Activated T-cell treated with anti-CD3 and anti-CD28 coated beads, Interleukin-2, amount 50 U/mL, for 4 hours (primary cell): ENCODE results near the gene C2CD4C. TPM values are rescaled to one million over a fixed set of nuclear protein-coding genes. Genes with fewer than 3 reads are reported as not detected.
A peak's percentile ranks its signal among the peaks of the same experiment; 100 is the strongest.
"Not testable (repeated sequence)": the region's sequence is repeated elsewhere in the genome, so short reads cannot be mapped to it uniquely, and the experiment has no call there.

ENCODE experiments used
- ATAC-seq, 2 donors: fragments of 200-7000 bp; cut with Tn5 transposase; one replicate each; pipeline ENCODE4 v1.10.0; 2021
- DNase-seq: peaks from one replicate; pipeline ENCODE4 v3.0.0-alpha.2; 2020
- H3K27me3 Mint-ChIP-seq: one replicate; pipeline ENCODE4 v1.8.0; 2021; ENCODE audit warnings: low read depth, mixed read lengths
- H3K36me3 Mint-ChIP-seq: one replicate; pipeline ENCODE4 v1.8.0; 2022; ENCODE audit warnings: mixed read lengths; ENCODE audit not compliant: insufficient read depth
- H3K4me1 Mint-ChIP-seq: one replicate; pipeline ENCODE4 v1.8.0; 2021; ENCODE audit warnings: low read depth, mixed read lengths
- H3K4me3 Mint-ChIP-seq: one replicate; pipeline ENCODE4 v1.8.0; 2021; ENCODE audit warnings: mild to moderate bottlenecking, moderate library complexity, mixed read lengths
- H3K9me3 Mint-ChIP-seq: one replicate; pipeline ENCODE4 v1.8.0; 2021; ENCODE audit warnings: mixed read lengths
- total RNA-seq, 3 donors: library from RNA; stranded (reverse); gene quantifications; one replicate each; pipeline ENCODE4 v1.2.1, GENCODE V29; 2021

Gene C2CD4C
- total RNA-seq, result under 1 TPM in 2 of 3 donors, not detected in 1; 0.11 to 0.14 TPM

- Mint-ChIP-seq H3K36me3 (no peaks in the 10 kb centered on the region), H3K4me1 (peaks cover 6% of the 10 kb centered on the region), H3K4me3 (peak within 1 kb of the TSS; percentile 82), H3K27me3 (peaks cover 21% of the 10 kb centered on the region), H3K9me3 (no peaks in the 10 kb centered on the region)
- DNase-seq (peak; percentile 21), ATAC-seq (peak; percentile 63 to 67)
These were observed at the start of gene C2CD4C for GRCh38 chr19:408902-409515. Gene C2CD4C (minus strand): TSS chr19:409147. CDS start chr19:408361, 786 bp downstream.

DNA sequence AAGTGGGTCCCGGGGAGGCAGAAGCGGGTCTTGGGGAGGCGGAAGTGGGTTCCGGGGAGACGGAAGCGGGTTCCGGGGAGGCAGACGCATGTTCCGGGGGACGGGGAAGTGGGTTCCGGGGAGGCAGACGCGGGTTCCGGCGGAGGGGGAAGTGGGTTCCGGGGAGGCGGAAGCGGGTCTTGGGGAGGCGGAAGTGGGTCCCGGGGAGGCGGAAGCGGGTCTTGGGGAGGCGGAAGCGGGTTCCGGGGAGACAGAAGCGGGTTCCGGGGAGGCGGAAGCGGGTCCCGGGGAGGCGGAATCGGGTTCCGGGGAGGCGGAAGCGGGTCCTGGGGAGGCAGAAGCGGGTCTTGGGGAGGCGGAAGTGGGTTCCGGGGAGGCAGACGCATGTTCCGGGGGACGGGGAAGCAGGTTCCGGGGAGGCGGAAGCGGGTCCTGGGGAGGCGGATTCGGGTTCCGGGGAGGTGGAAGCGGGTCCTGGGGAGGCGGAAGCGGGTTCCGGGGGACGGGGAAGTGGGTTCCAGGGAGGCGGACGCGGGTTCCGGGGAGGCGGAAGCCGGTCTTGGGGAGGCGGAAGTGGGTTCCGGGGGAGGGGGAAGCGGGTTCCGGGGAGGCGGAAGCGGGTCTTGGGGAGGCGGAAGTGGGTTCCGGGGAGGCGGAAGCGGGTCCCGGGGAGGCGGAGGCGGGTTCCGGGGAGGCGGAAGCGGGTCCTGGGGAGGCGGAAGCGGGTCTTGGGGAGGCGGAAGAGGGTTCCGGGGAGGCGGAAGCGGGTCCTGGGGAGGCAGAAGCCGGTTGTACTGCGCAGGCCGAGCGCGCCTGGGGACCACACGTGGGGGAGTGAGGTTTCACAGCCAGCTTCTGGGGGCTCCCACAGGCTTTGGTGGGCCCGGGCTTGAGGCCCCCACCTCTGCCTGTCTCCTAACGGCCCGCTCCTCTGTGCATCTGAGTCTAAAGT is 49.4 kb upstream of the C2CD4C start:
- H3K27me3 Mint-ChIP-seq, result peaks cover 25% of the 10 kb centered on the region
- no peak overlapping the region for H3K4me3 Mint-ChIP-seq
- H3K36me3 Mint-ChIP-seq, result no peaks in the 10 kb centered on the region
- peaks cover 8% of the 10 kb centered on the region for H3K4me1 Mint-ChIP-seq
- DNase-seq, result no peak
- no peak for ATAC-seq
- H3K9me3 Mint-ChIP-seq, result no peaks in the 10 kb centered on the region

DNA sequence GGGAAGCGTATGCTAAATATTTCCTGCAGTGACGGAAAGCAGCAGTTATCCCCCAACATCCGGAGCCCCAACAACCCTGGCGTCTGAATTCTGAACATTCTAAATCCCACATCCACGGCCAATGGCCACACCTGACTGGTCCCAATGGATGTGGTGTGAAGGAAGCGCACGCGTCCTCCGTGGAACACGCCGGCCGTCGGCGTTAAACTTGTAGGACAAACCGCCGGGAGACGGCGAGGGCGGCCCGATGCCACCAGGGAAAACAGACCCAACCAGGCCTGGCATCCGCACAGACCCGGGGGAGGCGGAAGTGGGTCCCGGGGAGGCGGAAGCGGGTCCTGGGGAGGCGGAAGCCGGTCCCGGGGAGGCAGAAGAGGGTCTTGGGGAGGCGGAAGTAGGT is 48.7 kb upstream of the C2CD4C start:
- Mint-ChIP-seq H3K4me1 (peaks cover 8% of the 10 kb centered on the region), H3K4me3 (no peak overlapping the region), H3K36me3 (no peaks in the 10 kb centered on the region), H3K27me3 (peaks cover 22% of the 10 kb centered on the region), H3K9me3 (no peaks in the 10 kb centered on the region)
- ATAC-seq (no peak), DNase-seq (no peak)

DNA sequence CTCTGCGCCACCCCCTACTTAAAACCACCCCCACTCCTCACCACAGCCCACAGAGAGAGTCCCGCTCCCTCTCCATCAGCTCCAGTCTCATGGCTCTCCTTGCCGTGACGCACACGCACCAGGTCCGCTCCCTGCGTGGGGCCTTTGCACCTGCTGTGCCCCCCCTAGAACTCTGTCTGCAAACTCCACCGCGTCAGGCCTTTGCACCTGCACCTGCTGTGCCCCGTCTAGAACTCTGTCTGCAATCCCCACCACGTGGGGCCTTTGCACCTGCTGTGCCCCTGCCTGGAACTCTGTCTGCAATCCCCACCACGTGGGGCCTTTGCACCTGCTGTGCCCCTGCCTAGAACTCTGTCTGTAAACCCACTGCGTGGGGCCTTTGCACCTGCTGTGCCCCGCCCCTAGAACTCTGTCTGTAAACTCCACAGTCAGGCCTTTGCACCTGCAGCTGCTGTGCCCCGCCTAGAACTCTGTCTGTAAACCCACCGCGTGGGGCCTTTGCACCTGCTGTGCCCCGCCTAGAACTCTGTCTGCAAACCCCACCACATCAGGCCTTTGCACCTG is 47.7 kb upstream of the C2CD4C start:
- peaks cover 7% of the 10 kb centered on the region for H3K4me1 Mint-ChIP-seq
- no peaks in the 10 kb centered on the region for H3K36me3 Mint-ChIP-seq
- peaks cover 15% of the 10 kb centered on the region for H3K27me3 Mint-ChIP-seq
- DNase-seq (no peak), ATAC-seq (no peak)
- no peaks in the 10 kb centered on the region for H3K9me3 Mint-ChIP-seq
- H3K4me3 Mint-ChIP-seq, result no peak overlapping the region

DNA sequence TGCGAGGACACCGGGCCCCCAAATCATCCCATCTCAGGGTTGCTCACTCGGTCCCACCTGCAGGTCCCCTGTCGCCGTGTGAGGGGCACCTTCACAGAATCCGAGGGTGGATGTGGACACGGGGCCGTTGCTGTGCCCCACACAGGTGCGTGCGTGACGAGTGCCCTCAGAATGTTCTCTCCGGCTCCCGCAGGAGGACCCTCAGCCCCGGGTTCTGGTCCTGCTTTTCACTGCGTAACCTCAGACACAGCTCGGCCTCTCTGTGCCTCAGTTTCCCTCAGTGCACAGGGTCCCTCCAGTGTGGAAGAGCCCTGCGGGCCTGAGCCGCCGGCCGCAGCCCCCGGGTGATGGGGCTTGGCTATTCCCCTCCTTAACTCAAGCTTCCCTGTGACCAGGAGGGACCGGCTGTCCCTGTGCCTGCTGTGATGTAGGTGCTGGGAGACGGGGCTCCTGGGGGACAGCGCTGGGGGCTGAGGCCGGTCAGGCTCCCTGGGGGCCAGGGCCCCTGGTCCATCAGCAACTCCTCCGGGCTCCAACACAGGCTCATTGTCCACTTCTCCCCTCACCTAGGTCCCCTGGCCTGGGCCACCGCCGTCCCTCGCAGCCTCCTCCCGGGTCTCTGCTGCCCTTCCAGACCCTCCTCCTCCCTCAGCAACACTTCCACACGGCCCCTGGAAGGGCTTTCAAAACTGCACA is 47.1 kb upstream of the C2CD4C start:
- Mint-ChIP-seq H3K36me3 (no peaks in the 10 kb centered on the region), H3K27me3 (peaks cover 13% of the 10 kb centered on the region), H3K4me1 (peaks cover 5% of the 10 kb centered on the region), H3K9me3 (no peaks in the 10 kb centered on the region), H3K4me3 (no peak overlapping the region)
- DNase-seq, result no peak
- ATAC-seq, result no peak

GRCh38 chr19:455031-455705 is 46.2 kb upstream of the C2CD4C start:
- Mint-ChIP-seq H3K9me3 (no peaks in the 10 kb centered on the region), H3K36me3 (no peaks in the 10 kb centered on the region), H3K4me3 (no peak overlapping the region), H3K27me3 (peaks cover 13% of the 10 kb centered on the region), H3K4me1 (peaks cover 5% of the 10 kb centered on the region)
- DNase-seq (no peak), ATAC-seq (no peak)

- ATAC-seq (no peak), DNase-seq (no peak)
- no peaks in the 10 kb centered on the region for H3K4me1 Mint-ChIP-seq
- H3K9me3 Mint-ChIP-seq, result no peaks in the 10 kb centered on the region
- no peaks in the 10 kb centered on the region for H3K36me3 Mint-ChIP-seq
- H3K4me3 Mint-ChIP-seq, result no peak overlapping the region
- peaks cover 7% of the 10 kb centered on the region for H3K27me3 Mint-ChIP-seq
These were observed 44.7 kb upstream of the C2CD4C start for GRCh38 chr19:453606-454005.

DNA sequence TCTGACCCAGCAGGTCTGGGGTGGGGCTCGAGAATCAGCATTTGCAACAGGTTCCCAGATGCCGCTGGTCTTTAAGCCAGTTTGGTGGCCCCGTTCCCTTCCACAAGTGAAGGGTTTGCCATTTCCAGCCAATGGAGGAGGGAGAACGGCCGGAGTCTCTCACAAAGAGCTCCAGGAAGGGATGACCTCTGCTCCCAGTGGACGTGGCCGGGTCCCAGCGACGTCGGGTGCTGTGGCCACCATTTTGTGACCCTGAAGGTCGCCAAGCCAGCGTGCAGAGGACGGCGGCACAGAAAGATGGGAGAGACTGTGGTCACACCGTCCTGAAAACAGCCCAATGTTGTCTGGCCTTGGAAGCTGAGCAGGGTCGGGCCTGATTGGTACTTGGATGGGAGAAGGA is 43.9 kb upstream of the C2CD4C start:
- ATAC-seq (no peak), DNase-seq (no peak)
- H3K27me3 Mint-ChIP-seq, result peaks cover 7% of the 10 kb centered on the region
- H3K9me3 Mint-ChIP-seq, result no peaks in the 10 kb centered on the region
- no peaks in the 10 kb centered on the region for H3K36me3 Mint-ChIP-seq
- no peak overlapping the region for H3K4me3 Mint-ChIP-seq
- no peaks in the 10 kb centered on the region for H3K4me1 Mint-ChIP-seq

DNA sequence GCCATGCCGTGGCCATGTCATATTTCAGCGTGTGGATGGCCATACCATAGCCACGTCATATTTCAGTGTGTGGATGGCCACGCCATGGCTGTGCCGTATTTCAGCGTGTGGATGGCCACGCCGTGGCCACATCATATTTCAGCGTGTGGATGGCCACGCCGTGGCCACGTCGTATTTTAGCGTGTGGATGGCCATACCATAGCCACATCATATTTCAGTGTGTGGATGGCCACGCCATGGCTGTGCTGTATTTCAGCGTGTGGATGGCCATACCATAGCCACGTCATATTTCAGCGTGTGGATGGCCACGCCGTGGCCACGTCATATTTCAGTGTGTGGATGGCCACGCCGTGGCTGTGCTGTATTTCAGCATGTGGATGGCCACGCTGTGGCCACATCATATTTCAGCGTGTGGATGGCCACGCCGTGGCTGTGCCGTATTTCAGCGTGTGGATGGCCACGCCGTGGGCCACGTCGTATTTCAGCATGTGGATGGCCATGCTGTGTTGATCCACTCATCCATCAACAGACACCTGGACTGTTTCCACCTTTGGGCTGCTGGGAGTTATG is 42.0 kb upstream of the C2CD4C start:
- not testable (repeated sequence) for H3K4me3 Mint-ChIP-seq, H3K9me3 Mint-ChIP-seq

GRCh38 chr19:449916-450315 is 41.0 kb upstream of the C2CD4C start:
- ATAC-seq, result no peak
- Mint-ChIP-seq H3K27me3 (peaks cover 3% of the 10 kb centered on the region), H3K36me3 (no peaks in the 10 kb centered on the region), H3K9me3 (no peaks in the 10 kb centered on the region), H3K4me3 (no peak overlapping the region), H3K4me1 (no peaks in the 10 kb centered on the region)
- DNase-seq, result no peak

More for the DNA sequence above, 42.0 kb upstream of the C2CD4C start:
- not testable (repeated sequence) for DNase-seq, ATAC-seq, H3K27me3 Mint-ChIP-seq, H3K4me1 Mint-ChIP-seq, H3K36me3 Mint-ChIP-seq

GRCh38 chr19:447816-448560 is 39.0 kb upstream of the C2CD4C start:
- Mint-ChIP-seq H3K4me3 (no peak overlapping the region), H3K9me3 (no peaks in the 10 kb centered on the region), H3K4me1 (no peaks in the 10 kb centered on the region), H3K27me3 (peaks cover 3% of the 10 kb centered on the region), H3K36me3 (no peaks in the 10 kb centered on the region)
- DNase-seq (no peak), ATAC-seq (no peak)

- Mint-ChIP-seq H3K27me3 (peaks cover 5% of the 10 kb centered on the region), H3K9me3 (no peaks in the 10 kb centered on the region), H3K4me3 (no peak overlapping the region), H3K36me3 (no peaks in the 10 kb centered on the region), H3K4me1 (no peaks in the 10 kb centered on the region)
- ATAC-seq, result no peak
- no peak for DNase-seq
These were observed 38.1 kb upstream of the C2CD4C start for GRCh38 chr19:447064-447426.

- H3K4me3 Mint-ChIP-seq, result no peak overlapping the region
- H3K36me3 Mint-ChIP-seq, result no peaks in the 10 kb centered on the region
- peaks cover 22% of the 10 kb centered on the region for H3K27me3 Mint-ChIP-seq
- H3K4me1 Mint-ChIP-seq, result no peaks in the 10 kb centered on the region
- no peaks in the 10 kb centered on the region for H3K9me3 Mint-ChIP-seq
- DNase-seq (no peak), ATAC-seq (no peak)
These were observed 35.8 kb upstream of the C2CD4C start for GRCh38 chr19:444677-445210.
